Gastroesophageal sphincter (tissue), 4 donors: ENCODE results near the gene TMEM131L. TPM values are rescaled to one million over a fixed set of nuclear protein-coding genes. Genes with fewer than 3 reads are reported as not detected.
"Not testable (repeated sequence)": the region's sequence is repeated elsewhere in the genome, so short reads cannot be mapped to it uniquely, and the experiment has no call there.

Experiments used
- ATAC-seq: fragments of 150-250 bp; one replicate; pipeline ENCODE4 v1.9.1; 2016; ENCODE audit warnings: mild to moderate bottlenecking, moderate library complexity
- H3K27ac ChIP-seq, 4 donors: fragments of 200-600 bp; sonication (generic) in 3 of 4; 1 replicate in 3 of 4; 2 replicates in 1 of 4; pipeline ENCODE4 v1.5.1; 2016 to 2019
- H3K27me3 ChIP-seq: fragments of 200-600 bp; sonication (generic); one replicate; pipeline ENCODE4 v1.5.1; 2019
- H3K36me3 ChIP-seq, 2 donors: fragments of 200-600 bp; sonication (generic); one replicate each; pipeline ENCODE4 v1.5.1; 2019; ENCODE audit warnings: control low read depth in 1 of 2
- H3K4me1 ChIP-seq, 3 donors: fragments of 200-600 bp; sonication (generic); 1 replicate in 2 of 3; 2 replicates in 1 of 3; pipeline ENCODE4 v1.5.1; 2016 to 2019; ENCODE audit warnings: control low read depth in 2 of 3
- H3K4me3 ChIP-seq, 2 donors: fragments of 200-600 bp; sonication (generic); one replicate each; pipeline ENCODE4 v1.5.1; 2019; ENCODE audit warnings: mild to moderate bottlenecking in 1 of 2, moderate library complexity in 1 of 2
- H3K9me3 ChIP-seq, 3 donors: fragments of 200-600 bp; sonication (generic); one replicate each; pipeline ENCODE4 v1.5.1; 2017 to 2019; ENCODE audit warnings: control low read depth in 2 of 3
- CTCF ChIP-seq, 4 experiments: fragments of 200-600 bp in 2 of 4; fragments of 450-650 bp in 2 of 4; sonication (generic) in 1 of 4; IDR thresholded peaks; one replicate each; pipeline ENCODE4 v1.5.1; 2017 to 2019; ENCODE audit warnings: antibody characterized with exemption in 4 of 4, mild to moderate bottlenecking in 2 of 4, moderate library complexity in 2 of 4
- EP300 ChIP-seq: sonication (generic); formaldehyde crosslinking; IDR thresholded peaks from one replicate; pipeline ENCODE4 v1.6.1; 2017; ENCODE audit warnings: antibody characterized with exemption, mild to moderate bottlenecking
- POLR2A ChIP-seq, 2 donors: fragments of 450-650 bp; IDR thresholded peaks; one replicate each; pipeline ENCODE4 v1.6.1; 2017; ENCODE audit warnings: antibody characterized with exemption in 2 of 2, mild to moderate bottlenecking in 2 of 2, moderate library complexity in 1 of 2
- POLR2AphosphoS5 ChIP-seq: sonication (generic); formaldehyde crosslinking; IDR thresholded peaks from one replicate; pipeline ENCODE4 v1.6.1; 2017; ENCODE audit warnings: antibody characterized with exemption
- WGBS, 2 donors: methylation state at CpG; one replicate each; pipeline ENCODE4 v1.1.5; 2018; ENCODE audit warnings: low coverage in 1 of 2; 5-methylcytosine and 5-hydroxymethylcytosine counted together
- total RNA-seq, 4 donors: library from RNA; depleted of rRNA; stranded (reverse); fragments of >200 nt; gene quantifications; one replicate each; pipeline ENCODE4 v1.1.0, GENCODE V29; 2016

TMEM131L gene
- total RNA-seq, 4 donors from 2014 or later: 14.2 to 24.0 (median 18.4) TPM

GRCh38 chr4:153661215-153661822 lies 195.2 kb downstream of the TMEM131L start:
- Histone ChIP-seq H3K4me3 (no peak overlapping the region), H3K9me3 (no peaks in the 10 kb centered on the region), H3K27ac (no peak overlapping the region), H3K4me1 (no peaks in the 10 kb centered on the region), H3K27me3 (peaks cover 10% of the 10 kb centered on the region), H3K36me3 (no peaks in the 10 kb centered on the region)
- 58 to 74% methylated on average over 6 of the region's 6 CpGs for WGBS, 2 donors
- TF ChIP-seq POLR2AphosphoS5 (peak; percentile 65), CTCF (IDR thresholded peaks at IDR 0.05) (no peak)
- peak; percentile 83 for ATAC-seq

GRCh38 chr4:153661908-153662307 lies 195.7 kb downstream of the TMEM131L start:
- TF ChIP-seq POLR2A (IDR thresholded peaks at IDR 0.05) (no peak), EP300 (no peak), CTCF (IDR thresholded peaks at IDR 0.05) (no peak), POLR2AphosphoS5 (no peak)
- Histone ChIP-seq H3K36me3 (no peaks in the 10 kb centered on the region), H3K27ac (no peak overlapping the region), H3K4me3 (no peak overlapping the region), H3K27me3 (peaks cover 10% of the 10 kb centered on the region), H3K4me1 (no peaks in the 10 kb centered on the region), H3K9me3 (no peaks in the 10 kb centered on the region)
- no peak for ATAC-seq
- WGBS, 2 donors: 77 to 100% methylated on average over 1 of the region's 1 CpG

- WGBS, 2 donors: 100% methylated on average over 1 of the region's 1 CpG; no CpG with 5 or more reads in 1 of the 2 donors
- no peaks in the 10 kb centered on the region for H3K9me3 ChIP-seq
- no peak overlapping the region for H3K27ac ChIP-seq
- peaks cover 6% of the 10 kb centered on the region for H3K27me3 ChIP-seq
- no peaks in the 10 kb centered on the region for H3K4me1 ChIP-seq
- no peak for ATAC-seq
- H3K36me3 ChIP-seq: no peaks in the 10 kb centered on the region
- no peak overlapping the region for H3K4me3 ChIP-seq
- no peak for TF ChIP-seq CTCF (IDR thresholded peaks at IDR 0.05)
- TF ChIP-seq EP300: no peak
- TF ChIP-seq POLR2A (IDR thresholded peaks at IDR 0.05): no peak
- no peak for TF ChIP-seq POLR2AphosphoS5
These were observed 197.5 kb downstream of the TMEM131L start for GRCh38 chr4:153663667-153664066.

- not testable (repeated sequence) for H3K27me3 ChIP-seq, H3K36me3 ChIP-seq, H3K9me3 ChIP-seq, H3K4me3 ChIP-seq, H3K4me1 ChIP-seq, H3K27ac ChIP-seq, ATAC-seq
- 57% methylated on average over 1 of the region's 1 CpG; no CpG with 5 or more reads in 1 of the 2 donors for WGBS, 2 donors
These were observed 200.3 kb downstream of the TMEM131L start for GRCh38 chr4:153666505-153666904.

GRCh38 chr4:153668647-153669046 lies 202.5 kb downstream of the TMEM131L start:
- 80 to 83% methylated on average over 1 to 2 of the region's 2 CpGs for WGBS, 2 donors
- TF ChIP-seq EP300: no peak
- TF ChIP-seq CTCF (IDR thresholded peaks at IDR 0.05): no peak
- no peak for TF ChIP-seq POLR2AphosphoS5
- TF ChIP-seq POLR2A (IDR thresholded peaks at IDR 0.05): no peak
- Histone ChIP-seq H3K36me3 (no peaks in the 10 kb centered on the region), H3K27ac (no peak overlapping the region), H3K4me3 (no peak overlapping the region), H3K27me3 (no peaks in the 10 kb centered on the region), H3K4me1 (no peaks in the 10 kb centered on the region), H3K9me3 (no peaks in the 10 kb centered on the region)
- ATAC-seq: no peak
